NB4 (cell line): Measurements from ENCODE around the gene ACSF2.

ENCODE experiments used
- DNase-seq: peaks from one replicate; pipeline ENCODE4 v3.0.0; 2010; ENCODE audit warnings: low read depth
- H3K4me3 ChIP-seq: one replicate; pipeline ENCODE4 v1.5.1; 2011; ENCODE audit warnings: mild to moderate bottlenecking, low read depth, low read length, moderate library complexity
- MYC ChIP-seq: IDR thresholded peaks from 2 replicates; pipeline ENCODE4 v1.6.1; 2011; ENCODE audit warnings: low read depth, low read length
- POLR2A ChIP-seq: IDR thresholded peaks from 2 replicates; pipeline ENCODE4 v1.6.1; 2011; ENCODE audit warnings: mild to moderate bottlenecking; ENCODE audit not compliant: insufficient read length; ENCODE audit errors: extremely low read depth
- TF ChIP-seq, protein P1 (sequence below): IDR thresholded peaks from one replicate; pipeline ENCODE4 v1.5.1; 2012; ENCODE audit warnings: low read depth, low read length
- TF ChIP-seq, protein P2 (sequence below): IDR thresholded peaks from 2 replicates; pipeline ENCODE4 v1.6.1; 2011; ENCODE audit warnings: low read depth, low read length

Gene ACSF2

DNA sequence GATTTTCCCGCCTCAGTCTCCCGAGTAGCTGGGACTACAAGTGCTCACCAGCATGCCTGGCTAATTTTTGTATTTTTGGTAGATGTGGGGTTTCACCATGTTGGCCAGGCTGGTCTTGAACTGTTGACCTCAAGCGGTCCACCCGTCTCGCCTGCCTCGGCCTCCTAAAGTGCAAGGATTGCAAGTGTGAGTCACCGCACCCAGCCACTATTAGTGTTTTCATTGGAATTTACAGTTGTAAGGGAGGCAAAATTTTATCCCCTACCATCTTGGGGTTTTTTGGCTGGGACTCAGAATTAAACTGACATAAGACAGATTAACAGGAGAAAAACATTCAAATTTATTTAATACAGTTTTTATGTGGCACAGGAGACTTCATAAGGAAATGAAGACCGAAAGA, 69.9 kb downstream of the ACSF2 start:
- TF ChIP-seq POLR2A = no peak
- TF ChIP-seq, protein P1, sequence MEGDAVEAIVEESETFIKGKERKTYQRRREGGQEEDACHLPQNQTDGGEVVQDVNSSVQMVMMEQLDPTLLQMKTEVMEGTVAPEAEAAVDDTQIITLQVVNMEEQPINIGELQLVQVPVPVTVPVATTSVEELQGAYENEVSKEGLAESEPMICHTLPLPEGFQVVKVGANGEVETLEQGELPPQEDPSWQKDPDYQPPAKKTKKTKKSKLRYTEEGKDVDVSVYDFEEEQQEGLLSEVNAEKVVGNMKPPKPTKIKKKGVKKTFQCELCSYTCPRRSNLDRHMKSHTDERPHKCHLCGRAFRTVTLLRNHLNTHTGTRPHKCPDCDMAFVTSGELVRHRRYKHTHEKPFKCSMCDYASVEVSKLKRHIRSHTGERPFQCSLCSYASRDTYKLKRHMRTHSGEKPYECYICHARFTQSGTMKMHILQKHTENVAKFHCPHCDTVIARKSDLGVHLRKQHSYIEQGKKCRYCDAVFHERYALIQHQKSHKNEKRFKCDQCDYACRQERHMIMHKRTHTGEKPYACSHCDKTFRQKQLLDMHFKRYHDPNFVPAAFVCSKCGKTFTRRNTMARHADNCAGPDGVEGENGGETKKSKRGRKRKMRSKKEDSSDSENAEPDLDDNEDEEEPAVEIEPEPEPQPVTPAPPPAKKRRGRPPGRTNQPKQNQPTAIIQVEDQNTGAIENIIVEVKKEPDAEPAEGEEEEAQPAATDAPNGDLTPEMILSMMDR = no peak
- TF ChIP-seq, protein P2, sequence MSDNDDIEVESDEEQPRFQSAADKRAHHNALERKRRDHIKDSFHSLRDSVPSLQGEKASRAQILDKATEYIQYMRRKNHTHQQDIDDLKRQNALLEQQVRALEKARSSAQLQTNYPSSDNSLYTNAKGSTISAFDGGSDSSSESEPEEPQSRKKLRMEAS = no peak
- TF ChIP-seq MYC = no peak
- no peak overlapping the region for H3K4me3 ChIP-seq
- DNase-seq = no peak

DNA sequence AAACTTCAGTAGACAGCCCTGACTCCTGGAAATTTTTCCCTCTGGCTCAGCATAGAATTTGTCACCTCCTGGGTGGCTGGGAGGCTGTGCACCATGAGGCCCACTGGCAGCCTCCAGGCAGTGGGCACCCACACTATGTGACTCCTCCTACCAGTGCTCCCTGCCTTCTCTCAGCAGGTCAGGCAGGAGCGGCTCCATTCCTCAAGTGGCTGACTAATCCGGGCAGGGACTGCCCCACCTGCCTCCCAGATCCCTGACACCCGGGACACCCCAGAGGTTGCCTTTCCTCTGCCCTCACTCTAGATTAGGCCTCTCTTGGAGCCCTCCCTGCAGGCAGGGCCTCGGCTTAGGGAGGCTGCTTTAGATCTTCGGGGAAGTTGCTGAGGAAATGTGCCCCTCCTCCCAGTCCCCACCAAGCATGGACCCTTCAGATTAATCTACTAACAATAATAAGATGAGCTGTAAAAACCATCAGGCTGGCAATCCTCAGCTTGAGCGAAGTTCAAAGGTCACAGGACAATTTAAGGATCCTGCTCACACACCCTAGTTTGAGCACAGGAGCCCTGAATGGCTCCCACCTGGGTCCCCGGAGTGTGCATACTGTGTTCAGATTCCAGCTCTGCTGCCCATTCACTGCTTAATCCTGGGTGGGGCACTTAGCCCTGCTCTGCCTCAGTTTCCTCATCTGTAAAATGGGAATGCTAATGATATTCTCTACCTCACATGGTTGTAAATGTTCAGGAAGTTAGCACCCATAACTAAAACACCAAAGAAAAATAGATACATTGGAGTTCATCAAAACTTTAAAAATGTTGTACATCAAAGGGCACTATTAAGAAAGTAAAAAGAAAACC, 72.2 kb downstream of the ACSF2 start:
- no peak for TF ChIP-seq POLR2A
- no peak for TF ChIP-seq MYC
- TF ChIP-seq, protein P2 = no peak
- TF ChIP-seq, protein P1 = no peak
- DNase-seq = no peak
- H3K4me3 ChIP-seq = no peak overlapping the region

DNA sequence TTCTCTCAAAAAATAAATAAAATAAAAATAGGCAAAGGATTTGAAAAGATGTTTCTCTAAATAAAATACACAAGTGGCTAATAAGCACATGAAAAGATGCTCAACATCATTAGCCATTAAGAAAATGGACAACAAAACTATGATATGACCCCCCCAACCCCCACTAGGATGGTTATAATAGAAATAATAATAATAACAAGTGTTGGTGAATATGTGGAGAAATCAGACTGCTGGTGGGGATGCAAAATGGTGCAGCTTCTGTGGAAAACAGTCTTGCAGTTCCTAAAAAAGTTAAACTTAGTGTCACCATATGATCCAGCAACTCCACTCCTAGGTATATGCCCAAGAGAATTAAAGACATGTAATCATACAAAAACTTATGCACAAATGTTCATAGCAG, 73.3 kb downstream of the ACSF2 start:
- H3K4me3 ChIP-seq = no peak overlapping the region
- TF ChIP-seq, protein P2 = no peak
- no peak for TF ChIP-seq POLR2A
- no peak for DNase-seq

DNA sequence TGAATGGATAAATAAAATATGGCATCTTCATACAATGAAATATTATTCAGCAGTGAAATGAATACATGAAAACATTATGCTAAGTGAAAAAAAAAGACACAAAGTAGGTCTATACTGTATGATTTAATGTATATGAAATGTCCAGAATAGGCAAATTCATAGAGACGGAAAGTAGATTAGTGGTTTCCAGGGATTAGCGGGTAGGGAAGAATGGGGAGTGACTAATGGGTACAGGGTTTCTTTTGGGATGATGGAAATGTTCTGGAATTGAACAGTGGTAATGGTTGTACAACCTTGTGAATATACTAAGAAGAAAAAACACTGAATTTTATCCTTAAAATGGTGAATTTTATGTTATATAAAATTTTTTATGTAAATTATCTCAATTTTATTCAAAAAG, 73.7 kb downstream of the ACSF2 start:
- H3K4me3 ChIP-seq = no peak overlapping the region
- no peak for TF ChIP-seq MYC
- TF ChIP-seq, protein P1 = no peak
- TF ChIP-seq, protein P2 = no peak
- no peak for DNase-seq

DNA sequence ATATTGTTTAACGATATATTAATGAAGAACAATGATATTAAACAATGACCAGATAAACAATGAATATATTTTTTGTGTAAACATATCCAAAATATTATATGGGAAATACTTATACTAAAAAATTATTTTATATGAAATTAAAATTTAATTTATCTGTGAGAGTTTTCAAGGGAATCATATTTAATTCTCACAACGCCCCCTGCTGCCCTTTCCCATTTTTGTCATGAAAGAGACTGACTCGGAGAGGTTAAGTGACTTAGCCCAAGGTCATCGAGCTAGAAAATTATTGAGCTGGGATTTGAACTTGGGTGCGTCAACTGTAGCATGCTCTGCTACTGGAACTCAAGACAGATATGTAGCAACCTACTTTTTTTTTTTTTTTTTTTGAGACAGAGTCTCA, 75.0 kb downstream of the ACSF2 start:
- H3K4me3 ChIP-seq = no peak overlapping the region
- DNase-seq = peak; percentile 36
- TF ChIP-seq, protein P1 = peak; percentile 36
- TF ChIP-seq, protein P2 = no peak

DNA sequence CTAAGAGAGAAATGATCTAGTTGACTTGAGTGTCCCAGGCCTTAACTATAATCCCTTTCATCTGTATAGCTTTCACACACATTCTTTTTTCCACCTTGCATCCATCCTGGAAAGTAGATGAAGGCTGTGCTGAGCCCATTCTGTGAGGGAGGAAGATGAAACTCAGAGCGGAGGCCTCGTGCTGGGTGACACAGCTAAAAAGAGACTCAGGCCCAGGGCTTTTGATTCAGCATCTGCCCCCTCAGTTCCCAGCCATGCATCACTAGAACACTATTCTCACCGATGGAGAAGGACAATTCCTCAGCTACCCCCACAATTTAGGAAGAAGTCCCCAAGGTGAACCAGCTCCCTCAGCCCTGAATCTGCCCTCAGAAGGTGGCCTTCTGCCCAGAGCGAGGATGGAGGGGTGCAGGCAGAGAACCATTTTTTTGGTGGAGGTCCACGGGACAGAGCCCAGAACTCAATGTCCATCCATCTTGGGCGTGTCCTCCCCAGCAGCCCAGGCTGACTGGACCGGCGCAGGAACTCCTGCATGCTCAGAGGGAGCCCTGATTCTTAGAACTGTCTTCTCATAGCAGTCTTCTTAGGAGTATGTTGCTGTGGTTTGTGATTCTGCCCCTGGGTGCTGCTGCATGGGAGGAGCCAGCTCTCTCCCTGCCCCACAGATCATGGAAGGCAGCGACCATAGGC, 76.4 kb downstream of the ACSF2 start:
- DNase-seq = no peak
- TF ChIP-seq MYC = no peak
- TF ChIP-seq POLR2A = no peak
- TF ChIP-seq, protein P1 = no peak
- TF ChIP-seq, protein P2 = no peak
- H3K4me3 ChIP-seq = no peak overlapping the region
